Measurements from ENCODE around the gene SOCS3. TPM values are rescaled to one million over a fixed set of nuclear protein-coding genes. Genes with fewer than 3 reads are reported as not detected.
A peak's percentile ranks its signal among the peaks of the same experiment; 100 is the strongest.

SOCS3 gene
- total RNA-seq, 4 donors from 2014 or later = 23.7 to 76.5 (median 59.7) TPM

- 85% methylated on average over 5 of the region's 5 CpGs for WGBS, 2 donors
- DNase-seq (ENCODE audit: low spot score in 2 of 2) = no peak
- Histone ChIP-seq H3K27ac (peak overlapping the region in 2 of 4 donors; percentile 88 to 92), H3K4me3 (no peak overlapping the region), H3K4me1 (peaks cover 0 to 35% (median 25%) of the 10 kb centered on the region in 4 donors), H3K9me3 (no peaks in the 10 kb centered on the region), H3K36me3 (no peaks in the 10 kb centered on the region), H3K27me3 (no peaks in the 10 kb centered on the region)
- no peak for TF ChIP-seq POLR2A (IDR thresholded peaks at IDR 0.05)
- no peak for TF ChIP-seq CTCF (IDR thresholded peaks at IDR 0.05)
- no peak for TF ChIP-seq EP300 (IDR thresholded peaks at IDR 0.05)
Measured at GRCh38 chr17:78367193-78367592, 7.3 kb upstream of the SOCS3 start.

GRCh38 chr17:78366109-78366848, 6.4 kb upstream of the SOCS3 start:
- TF ChIP-seq CTCF (IDR thresholded peaks at IDR 0.05) = no peak
- peak in 1 of 2 donors; percentile 2 for TF ChIP-seq EP300 (IDR thresholded peaks at IDR 0.05)
- no peak for TF ChIP-seq POLR2A (IDR thresholded peaks at IDR 0.05)
- Histone ChIP-seq H3K36me3 (no peaks in the 10 kb centered on the region), H3K4me3 (no peak overlapping the region), H3K9me3 (no peaks in the 10 kb centered on the region), H3K27ac (peak overlapping the region; percentile 52 to 92 (median 78)), H3K27me3 (no peaks in the 10 kb centered on the region), H3K4me1 (peaks cover 0 to 36% (median 25%) of the 10 kb centered on the region in 4 donors)
- DNase-seq (ENCODE audit: low spot score in 2 of 2) = no peak
- WGBS, 2 donors = 30 to 31% methylated on average over 12 to 15 of the region's 18 CpGs

- H3K4me1 ChIP-seq = peaks cover 0 to 42% (median 27%) of the 10 kb centered on the region in 4 donors
- H3K27ac ChIP-seq = peak overlapping the region; percentile 52 to 92 (median 78)
- no peaks in the 10 kb centered on the region for H3K36me3 ChIP-seq
- 14 to 18% methylated on average over 14 to 15 of the region's 16 CpGs for WGBS, 2 donors
- DNase-seq (ENCODE audit: low spot score in 2 of 2) = no peak
- H3K9me3 ChIP-seq = no peaks in the 10 kb centered on the region
- TF ChIP-seq CTCF (IDR thresholded peaks at IDR 0.05) = no peak
- no peak for TF ChIP-seq POLR2A (IDR thresholded peaks at IDR 0.05)
- TF ChIP-seq EP300 (IDR thresholded peaks at IDR 0.05) = peak in 1 of 2 donors; percentile 33
- no peaks in the 10 kb centered on the region for H3K27me3 ChIP-seq
- H3K4me3 ChIP-seq = no peak overlapping the region
Measured at GRCh38 chr17:78365561-78366108, 5.8 kb upstream of the SOCS3 start.

- TF ChIP-seq CTCF (IDR thresholded peaks at IDR 0.05) (no peak), EP300 (IDR thresholded peaks at IDR 0.05) (no peak), POLR2A (IDR thresholded peaks at IDR 0.05) (no peak)
- H3K9me3 ChIP-seq = no peaks in the 10 kb centered on the region
- peaks cover 0 to 46% (median 29%) of the 10 kb centered on the region in 4 donors for H3K4me1 ChIP-seq
- H3K36me3 ChIP-seq = no peaks in the 10 kb centered on the region
- H3K4me3 ChIP-seq = no peak overlapping the region
- WGBS, 2 donors = 67 to 79% methylated on average over 22 to 26 of the region's 26 CpGs
- H3K27ac ChIP-seq = peak overlapping the region; percentile 52 to 92 (median 78)
- DNase-seq (ENCODE audit: low spot score in 2 of 2) = no peak
- no peaks in the 10 kb centered on the region for H3K27me3 ChIP-seq
Measured at GRCh38 chr17:78364436-78365281, 4.8 kb upstream of the SOCS3 start.

Measured in tibial nerve (tissue), 4 donors.